Endothelial cell of umbilical vein (primary cell): Measurements from ENCODE around the gene KIFC3. TPM values are rescaled to one million over a fixed set of nuclear protein-coding genes. Genes with fewer than 3 reads are reported as not detected.

Source experiments
- BruUV-seq: library from RNA; stranded (reverse); fragments of 400-500 nt; replicated peaks from 2 replicates; lab custom pipeline; 2021; lab: Mats Ljungman, UMichigan
- CTCF ChIA-PET: fragments of 300-600, 350-600 bp; sonication (Branson Sonifier 250); formaldehyde crosslinking; loops from one replicate; lab custom pipeline; 2021; ENCODE audit warnings: antibody characterized with exemption, inconsistent platforms; lab: Charles Lee
- POLR2A ChIA-PET: fragments of 300-600, 350-600 bp; sonication (Branson Sonifier 250); formaldehyde crosslinking; loops from one replicate; lab custom pipeline; 2021; ENCODE audit warnings: antibody characterized with exemption, inconsistent platforms; lab: Charles Lee
- DNase-seq: peaks from one replicate; pipeline ENCODE4 v3.0.0-alpha.2; 2011; ENCODE audit warnings: low read depth, low spot score
- FAIRE-seq: peaks from 2 replicates; lab custom pipeline; 2011; peaks lifted over from hg19 to GRCh38; lab: Jason Lieb, UNC
- H2AFZ ChIP-seq: 2 replicates; pipeline ENCODE4 v1.6.0; 2012; ENCODE audit warnings: low read depth, low read length, control low read depth, inconsistent platforms
- H3K27ac ChIP-seq: 2 replicates; pipeline ENCODE4 v1.5.1; 2011; ENCODE audit warnings: low read depth, mild to moderate bottlenecking, control low read depth, low read length, moderate library complexity; ENCODE audit not compliant: insufficient read depth
- H3K27me3 ChIP-seq, 2 experiments: 2 replicates each; pipeline versions ENCODE4 v1.6.0 to v1.6.1; 2011; ENCODE audit warnings: low read length in 2 of 2, mixed read lengths in 1 of 2; ENCODE audit not compliant: control insufficient read depth in 2 of 2, insufficient read depth in 2 of 2
- H3K36me3 ChIP-seq, 2 experiments: 2 replicates in 1 of 2; 3 replicates in 1 of 2; pipeline ENCODE4 v1.5.1; 2011; ENCODE audit warnings: low read length in 2 of 2, mild to moderate bottlenecking in 1 of 2, moderate library complexity in 1 of 2; ENCODE audit not compliant: control insufficient read depth in 2 of 2, insufficient read depth in 2 of 2; ENCODE audit errors: extremely low read depth in 1 of 2
- H3K4me1 ChIP-seq: 3 replicates; pipeline ENCODE4 v1.5.1; 2011; ENCODE audit warnings: mild to moderate bottlenecking, low read length; ENCODE audit not compliant: control insufficient read depth, insufficient read depth; ENCODE audit errors: extremely low read depth
- H3K4me2 ChIP-seq: 2 replicates; pipeline ENCODE4 v1.6.1; 2011; ENCODE audit warnings: low read length, control low read depth, mixed read lengths; ENCODE audit not compliant: insufficient read depth
- H3K4me3 ChIP-seq, 3 experiments: fragments of 200-600 bp in 1 of 3; sonication (generic), shearing (Covaris generic) in 1 of 3; replicated peaks in 1 of 3; 2 replicates each; pipeline ENCODE4 v1.5.1; 2011 to 2016; ENCODE audit warnings: control low read depth in 3 of 3, low read length in 3 of 3, mild to moderate bottlenecking in 2 of 3, inconsistent platforms in 1 of 3, low read depth in 1 of 3, moderate library complexity in 1 of 3; ENCODE audit not compliant: insufficient read depth in 1 of 3
- H3K79me2 ChIP-seq: 2 replicates; pipeline ENCODE4 v1.6.0; 2012; ENCODE audit warnings: low read length, inconsistent platforms; ENCODE audit not compliant: control insufficient read depth, insufficient read depth
- H3K9ac ChIP-seq: replicated peaks from 2 replicates; pipeline ENCODE3; 2011; ENCODE audit warnings: low read length, control low read depth; ENCODE audit not compliant: insufficient read depth; ENCODE audit errors: extremely low read depth
- H3K9me1 ChIP-seq: replicated peaks from 3 replicates; pipeline ENCODE4 v1.6.0; 2011; ENCODE audit warnings: mild to moderate bottlenecking, low read length; ENCODE audit not compliant: control insufficient read depth, insufficient read depth; ENCODE audit errors: extremely low read depth
- H3K9me3 ChIP-seq: replicated peaks from 2 replicates; pipeline ENCODE4 v1.5.1; 2012; ENCODE audit warnings: low read length, inconsistent platforms; ENCODE audit not compliant: control insufficient read depth, insufficient read depth
- H4K20me1 ChIP-seq: replicated peaks from 2 replicates; pipeline ENCODE3; 2011; ENCODE audit warnings: mild to moderate bottlenecking, low read length; ENCODE audit not compliant: control insufficient read depth, insufficient read depth; ENCODE audit errors: extremely low read depth
- EZH2 ChIP-seq: IDR thresholded peaks from 2 replicates; pipeline ENCODE4 v1.6.1; 2012; ENCODE audit warnings: borderline replicate concordance, low read depth, mild to moderate bottlenecking, moderate library complexity, low read length, inconsistent platforms; ENCODE audit not compliant: severe bottlenecking
- FOS ChIP-seq: IDR thresholded peaks from 2 replicates; pipeline ENCODE4 v1.6.1; 2011; ENCODE audit warnings: mild to moderate bottlenecking, low read length, moderate library complexity, borderline replicate concordance; ENCODE audit not compliant: insufficient read depth
- GATA2 ChIP-seq: IDR thresholded peaks from 2 replicates; pipeline ENCODE4 v1.7.0; 2011; ENCODE audit warnings: low read depth, mild to moderate bottlenecking, moderate library complexity, mixed read lengths, low read length; ENCODE audit not compliant: insufficient read length, insufficient read depth
- JUN ChIP-seq: IDR thresholded peaks from 2 replicates; pipeline ENCODE4 v1.6.1; 2011; ENCODE audit warnings: borderline replicate concordance, low read depth; ENCODE audit not compliant: insufficient read length, insufficient read depth
- MYC ChIP-seq: IDR thresholded peaks from one replicate; pipeline ENCODE4 v1.6.1; 2011; ENCODE audit warnings: mild to moderate bottlenecking, low read depth, low read length
- POLR2A ChIP-seq: IDR thresholded peaks from 2 replicates; pipeline ENCODE4 v1.6.1; 2012; ENCODE audit warnings: low read depth, mild to moderate bottlenecking, control low read depth, low read length
- POLR2AphosphoS5 ChIP-seq: IDR thresholded peaks from 2 replicates; pipeline ENCODE4 v1.6.1; 2012; ENCODE audit warnings: low read depth, mild to moderate bottlenecking, control low read depth, low read length, moderate library complexity; ENCODE audit not compliant: insufficient read depth
- dilution Hi-C: fragments of 300-500 bp; cut with MboI; formaldehyde crosslinking; loops from one replicate; pipeline ENCODE4 v1.15.0; 2019; ENCODE audit warnings: low sequenced_read_pairs; ENCODE audit not compliant: extremely low pct_ligation_motif_present
- intact Hi-C: fragments of 100-400 bp; cut with micrococcal nuclease; formaldehyde crosslinking; loops from one replicate; pipeline ENCODE4 v1.10.0; 2022
- polyA plus RNA-seq, 4 experiments: library from polyadenylated mRNA; depleted of rRNA in 3 of 4; stranded (reverse) in 3 of 4; unstranded in 1 of 4; fragments of >200 nt; gene quantifications; 2 replicates each; pipeline versions ENCODE4 v1.2.1 to v1.2.3, GENCODE V29; 2011 to 2012; ENCODE audit warnings: missing spikeins in 1 of 4
- total RNA-seq: library from RNA; stranded (reverse); gene quantifications from 2 replicates; pipeline ENCODE4 v1.2.3, GENCODE V29; 2021
- TF ChIP-seq, protein P1 (sequence below): IDR thresholded peaks from 2 replicates; pipeline ENCODE4 v1.6.1; 2011; ENCODE audit not compliant: insufficient read depth, insufficient read length
- TF ChIP-seq, protein P2 (sequence below), 2 donors: IDR thresholded peaks; 1 replicate in 1 of 2; 2 replicates in 1 of 2; pipeline ENCODE4 v1.5.1; 2011; ENCODE audit warnings: low read length in 2 of 2, mild to moderate bottlenecking in 2 of 2, moderate library complexity in 2 of 2, control low read depth in 1 of 2, inconsistent platforms in 1 of 2, low read depth in 1 of 2; ENCODE audit not compliant: insufficient read depth in 1 of 2; ENCODE audit errors: extremely low read depth in 1 of 2

Gene KIFC3
- total and polyA plus RNA-seq, 2 donors (not counting 3 experiments of a cell fraction or from before 2014, with no cell fraction given): 36.3 to 62.2 TPM

- Histone ChIP-seq H3K4me3 (no peak overlapping the region), H3K79me2 (no peaks in the 10 kb centered on the region), H3K9ac (no peak overlapping the region), H3K9me1 (no peaks in the 10 kb centered on the region), H3K4me1 (no peaks in the 10 kb centered on the region), H3K36me3 (peaks cover 3 to 21% of the 10 kb centered on the region in 2 experiments), H2AFZ (no peak overlapping the region), H3K27ac (no peak overlapping the region), H3K27me3 (no peaks in the 10 kb centered on the region), H3K4me2 (no peak overlapping the region), H4K20me1 (no peaks in the 10 kb centered on the region), H3K9me3 (no peaks in the 10 kb centered on the region)
- no TSS peak for BruUV-seq
- FAIRE-seq (no peak), DNase-seq (no peak)
- intact Hi-C loops (no loop called here), dilution Hi-C loops (no loop called here)
- CTCF ChIA-PET: interaction anchor here (1.2 to 1.6 kb wide), 2 partner anchors 22 kb away, joined by 3 to 4 read pairs; no protein-coding TSS in a partner anchor
- POLR2A ChIA-PET: no interaction called here
- no peak for TF ChIP-seq POLR2AphosphoS5
These were observed 29.3 kb downstream of the KIFC3 start for GRCh38 chr16:57773019-57773418.

DNA sequence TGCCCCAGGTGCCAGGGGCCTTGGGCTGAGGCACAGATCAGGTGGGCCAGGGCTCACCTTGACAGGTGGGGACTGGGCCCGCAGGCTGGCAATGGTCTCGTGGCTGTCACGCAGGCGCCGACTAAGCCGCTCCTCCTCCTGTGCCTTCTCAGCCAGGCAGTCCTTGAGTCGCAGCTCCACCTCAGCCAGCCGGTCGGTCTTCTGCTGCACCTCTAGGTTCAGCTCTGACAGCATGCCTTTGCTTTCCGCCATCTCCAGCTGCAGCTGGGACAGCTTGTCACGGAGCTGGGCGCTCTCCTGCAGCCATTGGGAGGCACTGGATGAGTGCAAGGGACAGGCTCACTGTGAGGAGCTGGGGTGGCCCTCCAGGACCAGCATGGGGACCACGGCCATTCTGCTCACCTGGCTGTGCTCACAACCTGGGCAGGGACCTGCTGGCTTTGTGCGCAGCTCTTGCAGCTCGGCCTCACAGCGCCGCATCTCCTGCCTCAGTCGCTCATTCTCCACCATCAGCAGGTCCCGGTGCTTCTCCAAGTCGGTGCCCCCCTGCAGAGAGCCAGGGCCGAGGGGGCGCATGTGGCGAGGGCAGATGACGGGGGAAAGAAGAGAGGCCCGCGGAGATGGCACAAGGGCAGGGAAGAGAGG lies 31.0 kb downstream of the KIFC3 start:
- H2AFZ ChIP-seq: no peak overlapping the region
- no peaks in the 10 kb centered on the region for H3K27me3 ChIP-seq
- H4K20me1 ChIP-seq: no peaks in the 10 kb centered on the region
- H3K79me2 ChIP-seq: no peaks in the 10 kb centered on the region
- DNase-seq (no peak), FAIRE-seq (no peak)
- no peak overlapping the region for H3K4me3 ChIP-seq
- CTCF ChIA-PET: no interaction called here
- TF ChIP-seq, protein P1, sequence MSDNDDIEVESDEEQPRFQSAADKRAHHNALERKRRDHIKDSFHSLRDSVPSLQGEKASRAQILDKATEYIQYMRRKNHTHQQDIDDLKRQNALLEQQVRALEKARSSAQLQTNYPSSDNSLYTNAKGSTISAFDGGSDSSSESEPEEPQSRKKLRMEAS: no peak
- TF ChIP-seq GATA2 (no peak), FOS (no peak), JUN (no peak), MYC (no peak), POLR2A (no peak), POLR2AphosphoS5 (no peak), EZH2 (no peak)
- TF ChIP-seq, protein P2, sequence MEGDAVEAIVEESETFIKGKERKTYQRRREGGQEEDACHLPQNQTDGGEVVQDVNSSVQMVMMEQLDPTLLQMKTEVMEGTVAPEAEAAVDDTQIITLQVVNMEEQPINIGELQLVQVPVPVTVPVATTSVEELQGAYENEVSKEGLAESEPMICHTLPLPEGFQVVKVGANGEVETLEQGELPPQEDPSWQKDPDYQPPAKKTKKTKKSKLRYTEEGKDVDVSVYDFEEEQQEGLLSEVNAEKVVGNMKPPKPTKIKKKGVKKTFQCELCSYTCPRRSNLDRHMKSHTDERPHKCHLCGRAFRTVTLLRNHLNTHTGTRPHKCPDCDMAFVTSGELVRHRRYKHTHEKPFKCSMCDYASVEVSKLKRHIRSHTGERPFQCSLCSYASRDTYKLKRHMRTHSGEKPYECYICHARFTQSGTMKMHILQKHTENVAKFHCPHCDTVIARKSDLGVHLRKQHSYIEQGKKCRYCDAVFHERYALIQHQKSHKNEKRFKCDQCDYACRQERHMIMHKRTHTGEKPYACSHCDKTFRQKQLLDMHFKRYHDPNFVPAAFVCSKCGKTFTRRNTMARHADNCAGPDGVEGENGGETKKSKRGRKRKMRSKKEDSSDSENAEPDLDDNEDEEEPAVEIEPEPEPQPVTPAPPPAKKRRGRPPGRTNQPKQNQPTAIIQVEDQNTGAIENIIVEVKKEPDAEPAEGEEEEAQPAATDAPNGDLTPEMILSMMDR (IDR thresholded peaks at IDR 0.05; ENCODE audit: extremely low read depth in 1 of 2, insufficient read depth in 1 of 2, low read depth in 1 of 2, low read length in 2 of 2): no peak
- peaks cover 1 to 24% of the 10 kb centered on the region in 2 experiments for H3K36me3 ChIP-seq
- H3K9me1 ChIP-seq: no peaks in the 10 kb centered on the region
- H3K4me1 ChIP-seq: no peaks in the 10 kb centered on the region
- POLR2A ChIA-PET: no interaction called here
- H3K4me2 ChIP-seq: no peak overlapping the region
- no peaks in the 10 kb centered on the region for H3K9me3 ChIP-seq
- H3K27ac ChIP-seq: no peak overlapping the region
- H3K9ac ChIP-seq: no peak overlapping the region
- no TSS peak for BruUV-seq
- intact Hi-C loops: no loop called here
- dilution Hi-C loops: no loop called here
